T follicular helper cell (primary cell): ENCODE results near the gene ZDHHC5.
A peak's percentile ranks its signal among the peaks of the same experiment; 100 is the strongest.

Source experiments
- DNase-seq: peaks from one replicate; pipeline ENCODE4 v3.0.0-alpha.2; 2020; ENCODE audit warnings: low read depth

Gene ZDHHC5

DNA sequence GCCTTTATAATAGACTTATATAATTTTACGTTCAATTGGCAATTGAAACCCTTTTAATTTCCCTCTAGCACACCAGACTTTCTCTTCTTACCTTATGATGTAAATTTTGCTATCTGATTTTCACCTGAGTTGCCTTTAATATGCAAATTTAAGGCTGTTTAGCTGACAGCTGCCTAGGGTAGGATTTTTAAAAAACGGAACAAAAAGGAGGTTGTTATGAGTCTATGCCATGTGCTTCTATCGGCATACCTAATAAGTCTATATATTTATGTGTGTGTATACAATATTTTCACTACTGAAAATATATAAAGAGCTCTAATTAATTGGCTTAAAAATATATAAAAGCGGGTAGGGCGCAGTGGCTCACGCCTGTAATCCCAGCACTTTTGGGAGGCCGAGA is 61.6 kb downstream of the ZDHHC5 start:
- no peak for DNase-seq

DNA sequence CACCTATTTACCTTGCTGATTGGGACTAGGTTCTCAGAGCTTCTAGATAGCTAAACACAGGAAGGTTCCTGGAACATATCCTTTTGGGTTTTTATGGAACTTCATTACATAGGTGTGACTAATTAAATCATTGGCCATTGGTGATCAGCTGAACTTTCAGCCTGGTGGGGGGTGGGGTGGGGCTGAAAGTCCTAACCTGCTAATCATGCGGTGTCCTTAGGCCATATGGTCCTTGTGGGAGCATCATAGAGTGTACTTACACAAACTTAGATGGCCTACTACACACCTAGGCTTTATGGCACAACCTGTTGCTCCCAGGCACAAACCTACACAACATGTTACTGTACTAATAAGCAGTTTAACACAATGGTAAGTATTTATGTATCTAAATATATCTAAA is 64.7 kb downstream of the ZDHHC5 start:
- no peak for DNase-seq

DNA sequence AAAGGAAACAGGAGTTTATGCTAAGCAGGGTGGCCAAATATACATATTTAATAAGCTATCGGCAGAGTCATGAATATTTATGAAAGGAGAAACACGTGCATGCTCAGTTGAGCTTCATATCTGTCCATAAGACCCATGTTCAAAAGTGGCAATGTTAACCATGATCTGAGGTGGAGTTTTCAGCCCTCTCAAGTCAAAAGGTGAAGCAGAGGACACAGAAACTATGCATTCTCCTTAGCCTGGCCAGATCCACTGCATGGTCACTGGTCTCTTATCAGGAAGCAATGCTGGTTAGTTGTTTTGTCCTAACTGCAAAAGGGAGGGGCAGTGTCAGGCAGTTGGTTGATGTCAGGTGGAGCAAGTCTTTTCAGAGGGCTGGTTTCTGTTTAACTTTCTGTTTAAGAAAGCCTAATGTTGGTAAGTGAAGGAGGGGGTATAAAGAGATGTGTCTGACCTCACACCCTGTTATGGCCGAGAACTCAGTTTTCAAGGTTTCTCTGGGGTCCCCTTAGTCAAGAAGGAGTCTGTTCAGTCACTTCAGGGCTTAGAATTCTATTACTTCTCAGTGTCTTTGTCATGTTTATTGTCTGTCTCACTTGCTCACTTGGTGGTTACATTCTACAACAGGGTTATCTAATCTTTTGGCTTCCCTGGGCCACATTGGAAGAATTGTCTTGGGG is 67.8 kb downstream of the ZDHHC5 start:
- DNase-seq: no peak

DNA sequence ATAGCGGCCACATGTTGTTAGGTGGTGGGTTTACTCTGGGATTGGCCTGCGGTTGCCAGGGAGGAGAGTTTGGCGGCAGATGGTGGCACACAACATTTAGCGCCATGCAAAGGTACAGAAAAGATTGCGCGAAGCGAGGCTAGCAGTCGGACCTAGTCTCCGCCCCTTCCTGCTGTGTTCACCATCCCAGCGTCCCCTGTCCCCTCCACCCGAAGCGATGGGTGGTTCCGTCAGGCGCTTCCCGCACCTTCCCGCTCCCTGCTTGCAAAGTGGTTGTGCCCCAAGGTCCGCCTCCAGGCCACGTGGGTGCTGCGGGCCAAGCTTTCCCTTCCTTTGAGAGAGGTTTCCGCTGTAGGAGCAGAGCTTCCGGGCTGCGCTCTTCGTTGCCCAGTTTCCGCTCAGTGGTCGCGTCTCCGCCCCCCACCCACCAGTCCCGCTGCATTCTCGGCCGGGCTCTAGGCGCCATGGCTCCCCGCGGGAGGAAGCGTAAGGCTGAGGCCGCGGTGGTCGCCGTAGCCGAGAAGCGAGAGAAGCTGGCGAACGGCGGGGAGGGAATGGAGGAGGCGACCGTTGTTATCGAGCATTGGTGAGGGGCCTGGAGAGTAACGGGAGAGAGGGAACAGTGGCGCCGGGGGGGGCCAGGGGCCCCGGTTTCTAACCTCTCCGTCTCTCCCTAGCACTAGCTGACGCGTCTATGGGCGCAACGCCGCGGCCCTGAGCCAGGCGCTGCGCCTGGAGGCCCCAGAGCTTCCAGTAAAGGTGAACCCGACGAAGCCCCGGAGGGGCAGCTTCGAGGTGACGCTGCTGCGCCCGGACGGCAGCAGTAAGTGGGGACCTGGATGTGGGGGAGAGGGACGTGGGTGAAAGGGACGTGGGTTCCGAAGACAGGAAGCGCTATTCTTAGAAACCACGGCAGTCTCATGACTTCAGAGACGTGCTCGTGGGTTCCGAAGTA is 73.5 kb downstream of the ZDHHC5 start, which contains the start of gene SELENOH:
SELENOH (plus strand) TSS at position 360 of the 955 bp plus-strand sequence; CDS start at position 465, 105 bp downstream.
- DNase-seq: peak; percentile 86

DNA sequence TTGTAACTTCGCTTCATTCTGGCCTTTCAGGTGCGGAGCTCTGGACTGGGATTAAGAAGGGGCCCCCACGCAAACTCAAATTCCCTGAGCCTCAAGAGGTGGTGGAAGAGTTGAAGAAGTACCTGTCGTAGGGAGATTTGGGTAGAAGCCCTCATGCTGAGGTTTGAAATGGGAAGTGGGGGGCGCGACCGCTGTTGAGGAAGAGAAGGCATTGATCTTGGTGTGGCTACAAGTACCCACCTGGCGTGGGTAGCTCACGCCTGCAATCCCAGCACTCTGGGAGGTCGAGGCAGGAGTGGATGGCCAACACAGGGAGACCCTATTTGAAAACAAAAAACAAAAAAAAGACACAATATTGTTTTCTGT is 74.2 kb downstream of the ZDHHC5 start:
- no peak for DNase-seq

DNA sequence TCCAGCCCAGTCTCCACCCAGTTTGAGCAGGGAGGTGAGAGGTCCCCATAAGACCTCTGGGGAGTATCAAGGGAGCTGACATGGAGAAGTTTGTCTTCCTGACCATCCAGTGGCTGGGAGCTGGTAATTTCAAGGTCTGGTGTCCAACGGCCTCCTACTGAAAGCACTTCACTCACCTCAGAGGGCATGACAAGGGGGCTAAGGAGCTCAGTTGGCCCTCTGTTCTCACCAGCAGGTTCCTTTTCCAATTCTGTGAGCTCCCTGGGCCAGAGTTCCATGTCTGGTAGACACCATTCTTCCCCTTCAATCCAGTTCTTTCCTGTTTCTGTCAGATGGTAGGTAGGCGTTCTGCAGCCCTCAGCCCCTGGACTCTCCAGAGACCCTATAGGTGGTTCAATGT is 76.4 kb downstream of the ZDHHC5 start:
- DNase-seq: no peak

DNA sequence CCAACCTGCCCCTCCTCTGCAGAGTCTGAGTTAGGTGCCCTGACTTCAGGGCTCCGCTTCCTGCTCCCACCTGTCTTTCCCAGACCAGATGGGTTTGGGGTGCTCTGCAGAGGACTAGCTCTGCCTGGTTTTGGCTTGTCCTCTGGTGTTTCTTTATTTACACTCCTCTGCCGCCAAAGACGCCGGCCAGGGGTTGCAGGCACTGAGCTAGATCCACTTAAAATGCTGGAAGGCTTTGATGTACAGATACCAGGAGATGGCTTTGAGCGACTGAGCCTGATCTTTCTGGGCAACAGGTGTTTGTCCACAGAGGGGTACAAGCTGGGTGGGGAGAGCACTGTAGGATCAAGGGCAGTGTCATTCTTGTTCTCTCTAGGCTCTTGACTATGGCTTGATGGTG is 77.3 kb downstream of the ZDHHC5 start:
- no peak for DNase-seq

DNA sequence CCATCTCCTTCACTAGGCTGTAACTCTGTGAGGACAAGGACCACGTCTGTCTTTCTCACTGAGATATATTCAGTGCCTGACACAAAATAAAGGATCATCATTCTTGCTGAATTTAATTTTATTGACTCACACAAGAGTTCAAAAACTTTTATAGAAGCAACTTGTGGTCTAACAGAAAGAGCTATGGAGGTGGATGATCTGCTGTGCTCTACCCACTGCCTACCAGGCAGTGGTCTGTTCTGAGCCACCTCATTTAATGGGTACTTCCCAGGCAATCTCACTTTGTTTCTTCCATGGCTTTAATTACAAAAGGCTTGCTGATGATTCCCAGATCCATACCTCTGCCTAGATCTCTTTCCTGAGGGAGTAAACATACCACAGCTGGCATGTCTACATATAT is 79.0 kb downstream of the ZDHHC5 start:
- no peak for DNase-seq
